GM12878 (cell line): ENCODE data around the gene ASPG. TPM values are rescaled to one million over a fixed set of nuclear protein-coding genes. Genes with fewer than 3 reads are reported as not detected.

Source experiments
- ATAC-seq: fragments of 200-7000 bp; cut with Tn5 transposase; 3 replicates; pipeline ENCODE4 v1.9.1; 2020; ENCODE audit warnings: mild to moderate bottlenecking, moderate library complexity
- BruUV-seq: library from RNA; stranded (reverse); fragments of 400-500 nt; replicated peaks from 2 replicates; lab custom pipeline; 2021; lab: Mats Ljungman, UMichigan
- CTCF ChIA-PET: fragments of 300-600 bp; sonication (Branson Sonifier 250); formaldehyde crosslinking; extraction: SDS; loops from one replicate; lab custom pipeline; 2021; ENCODE audit warnings: inconsistent platforms; lab: Yijun Ruan, JAX
- POLR2A ChIA-PET: fragments of 350-600 bp; formaldehyde crosslinking; extraction: SDS; loops from one replicate; lab custom pipeline; 2021; ENCODE audit warnings: inconsistent platforms; lab: Charles Lee
- RAD21 ChIA-PET: fragments of 300-600 bp; sonication (Branson Sonifier 250); formaldehyde crosslinking; loops from one replicate; lab custom pipeline; 2023; ENCODE audit warnings: antibody characterized with exemption; ENCODE audit not compliant: unreplicated experiment; lab: Charles Lee
- SMC1A ChIA-PET: fragments of 300-600 bp; sonication (Branson Sonifier 250); formaldehyde crosslinking; loops from one replicate; lab custom pipeline; 2023; ENCODE audit not compliant: unreplicated experiment, uncharacterized antibody; lab: Charles Lee
- DNase-seq: peaks from one replicate; pipeline ENCODE4 v3.0.0-alpha.2; 2011; ENCODE audit warnings: low read depth, low spot score
- FAIRE-seq: peaks from 3 replicates; lab custom pipeline; 2011; peaks lifted over from hg19 to GRCh38; lab: Jason Lieb, UNC
- H2AFZ ChIP-seq: 2 replicates; pipeline ENCODE4 v1.6.0; 2011; ENCODE audit warnings: low read depth, low read length, control low read depth; ENCODE audit not compliant: control insufficient read depth
- H3K27ac ChIP-seq: 2 replicates; pipeline ENCODE4 v1.5.1; 2011; ENCODE audit warnings: control low read depth; ENCODE audit not compliant: control insufficient read depth, insufficient read depth
- H3K27me3 ChIP-seq, 2 experiments: replicated peaks in 1 of 2; 2 replicates each; pipeline versions ENCODE4 v1.6.0 to v1.6.1; 2011; ENCODE audit warnings: low read length in 1 of 2; ENCODE audit not compliant: control insufficient read depth in 2 of 2, insufficient read depth in 2 of 2
- H3K36me3 ChIP-seq, 2 experiments: 2 replicates each; pipeline ENCODE4 v1.5.1; 2011; ENCODE audit warnings: low read length in 1 of 2; ENCODE audit not compliant: control insufficient read depth in 2 of 2, insufficient read depth in 2 of 2
- H3K4me1 ChIP-seq: 2 replicates; pipeline ENCODE4 v1.6.1; 2011; ENCODE audit warnings: mild to moderate bottlenecking, low read length, moderate library complexity, mixed read lengths; ENCODE audit not compliant: control insufficient read depth, insufficient read depth
- H3K4me2 ChIP-seq: 2 replicates; pipeline ENCODE4 v1.6.0; 2011; ENCODE audit warnings: control low read depth; ENCODE audit not compliant: control insufficient read depth, insufficient read depth
- H3K4me3 ChIP-seq: fragments of 200-600 bp; sonication (generic); 2 replicates; pipeline ENCODE4 v1.5.1; 2016
- H3K79me2 ChIP-seq: 2 replicates; pipeline ENCODE4 v1.6.0; 2011; ENCODE audit warnings: low read length; ENCODE audit not compliant: control insufficient read depth, insufficient read depth
- H3K9ac ChIP-seq: 2 replicates; pipeline ENCODE4 v1.8.0; 2011; ENCODE audit warnings: low read length, control low read depth, mixed read lengths; ENCODE audit not compliant: control insufficient read depth, insufficient read depth
- H3K9me3 ChIP-seq: replicated peaks from 3 replicates; pipeline ENCODE4 v1.5.1; 2011; ENCODE audit warnings: mild to moderate bottlenecking, low read length; ENCODE audit not compliant: control insufficient read depth, insufficient read depth
- H4K20me1 ChIP-seq: 2 replicates; pipeline ENCODE4 v1.6.0; 2011; ENCODE audit not compliant: control insufficient read depth, insufficient read depth
- BACH1 ChIP-seq: fragments of 450-650 bp; IDR thresholded peaks from 2 replicates; pipeline ENCODE4 v1.6.1; 2017; ENCODE audit warnings: mild to moderate bottlenecking, borderline replicate concordance
- JUND ChIP-seq: IDR thresholded peaks from 2 replicates; pipeline ENCODE4 v1.6.1; 2012; ENCODE audit warnings: low read depth, mild to moderate bottlenecking, low read length, improper control_type of control experiment, moderate library complexity
- KDM1A ChIP-seq: fragments of 200-600 bp; sonication (generic); IDR thresholded peaks from 2 replicates; pipeline ENCODE4 v1.6.1; 2016; ENCODE audit warnings: borderline replicate concordance
- SMAD1 ChIP-seq: fragments of 450-650 bp; IDR thresholded peaks from 2 replicates; pipeline ENCODE4 v1.6.1; 2018; ENCODE audit warnings: mild to moderate bottlenecking, low read depth; ENCODE audit not compliant: partially characterized antibody
- WGBS: methylation state at CpG from one replicate; pipeline ENCODE4 v1.1.6; 2016; ENCODE audit warnings: low lambda C conversion rate; ENCODE audit not compliant: insufficient replicate concordance, insufficient coverage; ENCODE audit errors: missing lambda C conversion rate; 5-methylcytosine and 5-hydroxymethylcytosine counted together
- in situ Hi-C: fragments of 300-500 bp; cut with MboI; formaldehyde crosslinking; loops from 9 replicates; pipeline ENCODE4 v1.14.3; 2018; ENCODE audit warnings: mixed read lengths
- intact Hi-C: fragments of 100-400 bp; cut with micrococcal nuclease; formaldehyde crosslinking; loops from one replicate; pipeline ENCODE4 v1.14.2; 2022; ENCODE audit not compliant: unreplicated experiment
- polyA plus RNA-seq, 11 experiments: library from polyadenylated mRNA; depleted of rRNA in 4 of 11; unstranded in 6 of 11; stranded (reverse) in 5 of 11; fragments of >200 nt; fragmentation: Nextera tagmentation in 4 of 11; fragmentation: Illumina TruSeq in 1 of 11; extraction: Ambion mirVana in 4 of 11; extraction: Trizol in 1 of 11; gene quantifications; 1 replicate in 1 of 11; 2 replicates in 10 of 11; pipeline versions ENCODE4 v1.2.1 to v1.2.3, GENCODE V29; 2011 to 2016; ENCODE audit warnings: inconsistent platforms in 2 of 11, missing spikeins in 2 of 11, low read depth in 1 of 11
- total RNA-seq, 4 experiments: library from RNA; depleted of rRNA in 3 of 4; stranded (reverse); fragments of >200 nt in 3 of 4; fragmentation: Illumina TruSeq in 1 of 4; extraction: Trizol in 1 of 4; gene quantifications; 2 replicates each; pipeline versions ENCODE4 v1.2.1 to v1.2.3, GENCODE V29; 2013 to 2021
- TF ChIP-seq, protein P1 (sequence below): fragments of 150-350 bp; IDR thresholded peaks from 2 replicates; pipeline ENCODE4 v1.6.1; 2014; ENCODE audit warnings: mild to moderate bottlenecking, low read depth, low read length
- TF ChIP-seq, protein P2 (sequence below): fragments of 450-650 bp; formaldehyde crosslinking; IDR thresholded peaks from 2 replicates; pipeline ENCODE4 v1.4.0; 2022; ENCODE audit warnings: mild to moderate bottlenecking, moderate library complexity
- TF ChIP-seq, protein P3 (sequence below): fragments of 450-650 bp; IDR thresholded peaks from 2 replicates; pipeline ENCODE4 v1.6.1; 2018; ENCODE audit warnings: mild to moderate bottlenecking, low read depth, moderate library complexity; ENCODE audit not compliant: partially characterized antibody

ASPG gene
- total and polyA plus RNA-seq, 10 of the 15 experiments (the other 5 are each of a cell fraction or from before 2014, with no cell fraction given) = not detected

DNA sequence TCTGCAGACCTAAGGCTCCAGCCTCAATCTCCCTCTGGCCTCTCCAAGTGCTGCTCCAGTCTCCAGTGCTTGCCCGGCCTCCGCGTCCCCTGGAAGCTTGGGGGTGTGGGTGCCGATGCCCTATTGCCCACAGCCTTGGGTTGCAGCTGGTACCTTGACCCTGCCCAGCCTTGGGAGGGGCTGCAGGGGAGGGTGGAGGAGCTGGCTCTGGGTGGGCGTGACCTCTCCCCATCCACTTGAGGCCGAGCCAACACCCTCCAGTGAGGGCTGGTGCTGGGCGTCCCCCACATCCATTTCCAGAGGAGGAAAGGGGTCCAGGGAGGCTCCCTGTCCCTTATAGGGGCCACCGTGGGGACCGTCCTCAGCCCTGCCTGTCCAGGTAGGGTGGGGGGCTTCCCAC lies 77.0 kb downstream of the ASPG start:
- H2AFZ ChIP-seq = no peak overlapping the region
- H3K27me3 ChIP-seq = no peaks in the 10 kb centered on the region
- FAIRE-seq = no peak
- H3K4me2 ChIP-seq = no peak overlapping the region
- H3K9me3 ChIP-seq = no peaks in the 10 kb centered on the region
- no peaks in the 10 kb centered on the region for H3K4me1 ChIP-seq
- H3K36me3 ChIP-seq = no peaks in the 10 kb centered on the region
- H3K9ac ChIP-seq = no peak overlapping the region
- ChIA-PET RAD21 (no interaction called here), CTCF (no interaction called here), SMC1A (no interaction called here), POLR2A (no interaction called here)
- 32% methylated on average over 9 of the region's 9 CpGs for WGBS
- DNase-seq = no peak
- no peaks in the 10 kb centered on the region for H4K20me1 ChIP-seq
- TF ChIP-seq, protein P1, sequence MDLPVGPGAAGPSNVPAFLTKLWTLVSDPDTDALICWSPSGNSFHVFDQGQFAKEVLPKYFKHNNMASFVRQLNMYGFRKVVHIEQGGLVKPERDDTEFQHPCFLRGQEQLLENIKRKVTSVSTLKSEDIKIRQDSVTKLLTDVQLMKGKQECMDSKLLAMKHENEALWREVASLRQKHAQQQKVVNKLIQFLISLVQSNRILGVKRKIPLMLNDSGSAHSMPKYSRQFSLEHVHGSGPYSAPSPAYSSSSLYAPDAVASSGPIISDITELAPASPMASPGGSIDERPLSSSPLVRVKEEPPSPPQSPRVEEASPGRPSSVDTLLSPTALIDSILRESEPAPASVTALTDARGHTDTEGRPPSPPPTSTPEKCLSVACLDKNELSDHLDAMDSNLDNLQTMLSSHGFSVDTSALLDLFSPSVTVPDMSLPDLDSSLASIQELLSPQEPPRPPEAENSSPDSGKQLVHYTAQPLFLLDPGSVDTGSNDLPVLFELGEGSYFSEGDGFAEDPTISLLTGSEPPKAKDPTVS = no peak
- in situ Hi-C loops (no loop called here), intact Hi-C loops (no loop called here)
- ATAC-seq = no peak
- H3K4me3 ChIP-seq = no peak overlapping the region
- no peak overlapping the region for H3K27ac ChIP-seq
- BruUV-seq = no TSS peak
- H3K79me2 ChIP-seq = no peaks in the 10 kb centered on the region

DNA sequence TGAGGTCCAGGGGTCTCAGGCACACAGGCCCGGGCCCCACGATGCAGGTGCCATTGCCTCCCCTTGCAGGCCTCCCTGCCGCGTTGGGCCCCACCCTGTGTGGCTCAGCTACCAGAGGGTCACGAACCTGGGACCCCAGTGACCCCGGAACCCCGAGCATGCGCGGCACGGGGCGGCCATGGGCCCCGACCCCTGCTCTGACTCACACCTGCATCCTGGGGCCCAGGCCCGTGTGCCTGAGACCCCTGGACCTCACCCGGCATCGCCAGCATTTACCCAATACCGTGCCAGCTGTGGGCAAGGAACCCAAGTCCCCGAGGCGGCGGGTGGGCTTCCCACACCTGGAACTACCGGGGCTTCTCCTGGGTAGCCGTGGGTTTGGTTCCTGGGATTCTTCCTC lies 78.0 kb downstream of the ASPG start:
- POLR2A ChIA-PET = no interaction called here
- no peak for TF ChIP-seq SMAD1
- no peak for TF ChIP-seq KDM1A
- TF ChIP-seq, protein P2, sequence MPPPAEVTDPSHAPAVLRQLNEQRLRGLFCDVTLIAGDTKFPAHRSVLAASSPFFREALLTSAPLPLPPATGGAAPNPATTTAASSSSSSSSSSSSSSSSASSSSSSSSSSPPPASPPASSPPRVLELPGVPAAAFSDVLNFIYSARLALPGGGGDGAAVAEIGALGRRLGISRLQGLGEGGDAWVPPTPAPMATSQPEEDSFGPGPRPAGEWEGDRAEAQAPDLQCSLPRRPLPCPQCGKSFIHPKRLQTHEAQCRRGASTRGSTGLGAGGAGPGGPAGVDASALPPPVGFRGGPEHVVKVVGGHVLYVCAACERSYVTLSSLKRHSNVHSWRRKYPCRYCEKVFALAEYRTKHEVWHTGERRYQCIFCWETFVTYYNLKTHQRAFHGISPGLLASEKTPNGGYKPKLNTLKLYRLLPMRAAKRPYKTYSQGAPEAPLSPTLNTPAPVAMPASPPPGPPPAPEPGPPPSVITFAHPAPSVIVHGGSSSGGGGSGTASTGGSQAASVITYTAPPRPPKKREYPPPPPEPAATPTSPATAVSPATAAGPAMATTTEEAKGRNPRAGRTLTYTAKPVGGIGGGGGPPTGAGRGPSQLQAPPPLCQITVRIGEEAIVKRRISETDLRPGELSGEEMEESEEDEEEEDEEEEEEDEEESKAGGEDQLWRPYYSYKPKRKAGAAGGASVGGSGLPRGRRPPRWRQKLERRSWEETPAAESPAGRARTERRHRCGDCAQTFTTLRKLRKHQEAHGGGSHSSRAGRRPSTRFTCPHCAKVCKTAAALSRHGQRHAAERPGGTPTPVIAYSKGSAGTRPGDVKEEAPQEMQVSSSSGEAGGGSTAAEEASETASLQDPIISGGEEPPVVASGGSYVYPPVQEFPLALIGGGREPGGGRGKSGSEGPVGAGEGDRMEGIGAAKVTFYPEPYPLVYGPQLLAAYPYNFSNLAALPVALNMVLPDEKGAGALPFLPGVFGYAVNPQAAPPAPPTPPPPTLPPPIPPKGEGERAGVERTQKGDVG = no peak
- TF ChIP-seq JUND = no peak
- TF ChIP-seq BACH1 = no peak
- TF ChIP-seq, protein P1 = no peak
- TF ChIP-seq, protein P3, sequence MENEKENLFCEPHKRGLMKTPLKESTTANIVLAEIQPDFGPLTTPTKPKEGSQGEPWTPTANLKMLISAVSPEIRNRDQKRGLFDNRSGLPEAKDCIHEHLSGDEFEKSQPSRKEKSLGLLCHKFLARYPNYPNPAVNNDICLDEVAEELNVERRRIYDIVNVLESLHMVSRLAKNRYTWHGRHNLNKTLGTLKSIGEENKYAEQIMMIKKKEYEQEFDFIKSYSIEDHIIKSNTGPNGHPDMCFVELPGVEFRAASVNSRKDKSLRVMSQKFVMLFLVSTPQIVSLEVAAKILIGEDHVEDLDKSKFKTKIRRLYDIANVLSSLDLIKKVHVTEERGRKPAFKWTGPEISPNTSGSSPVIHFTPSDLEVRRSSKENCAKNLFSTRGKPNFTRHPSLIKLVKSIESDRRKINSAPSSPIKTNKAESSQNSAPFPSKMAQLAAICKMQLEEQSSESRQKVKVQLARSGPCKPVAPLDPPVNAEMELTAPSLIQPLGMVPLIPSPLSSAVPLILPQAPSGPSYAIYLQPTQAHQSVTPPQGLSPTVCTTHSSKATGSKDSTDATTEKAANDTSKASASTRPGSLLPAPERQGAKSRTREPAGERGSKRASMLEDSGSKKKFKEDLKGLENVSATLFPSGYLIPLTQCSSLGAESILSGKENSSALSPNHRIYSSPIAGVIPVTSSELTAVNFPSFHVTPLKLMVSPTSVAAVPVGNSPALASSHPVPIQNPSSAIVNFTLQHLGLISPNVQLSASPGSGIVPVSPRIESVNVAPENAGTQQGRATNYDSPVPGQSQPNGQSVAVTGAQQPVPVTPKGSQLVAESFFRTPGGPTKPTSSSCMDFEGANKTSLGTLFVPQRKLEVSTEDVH = no peak

More for the DNA sequence above, 78.0 kb downstream of the ASPG start:
- H3K9me3 ChIP-seq = no peaks in the 10 kb centered on the region
- intact Hi-C loops (no loop called here), in situ Hi-C loops (no loop called here)
- no peaks in the 10 kb centered on the region for H4K20me1 ChIP-seq
- H3K79me2 ChIP-seq = no peaks in the 10 kb centered on the region
- no peak overlapping the region for H3K9ac ChIP-seq
- RAD21 ChIA-PET = no interaction called here
- H3K27ac ChIP-seq = no peak overlapping the region
- no peaks in the 10 kb centered on the region for H3K27me3 ChIP-seq
- H3K36me3 ChIP-seq = no peaks in the 10 kb centered on the region
- BruUV-seq = no TSS peak
- no peak overlapping the region for H3K4me3 ChIP-seq
- no peaks in the 10 kb centered on the region for H3K4me1 ChIP-seq
- no peak for DNase-seq
- 33% methylated on average over 21 of the region's 21 CpGs for WGBS
- H2AFZ ChIP-seq = no peak overlapping the region
- FAIRE-seq = no peak
- no peak overlapping the region for H3K4me2 ChIP-seq
- CTCF ChIA-PET = no interaction called here
- SMC1A ChIA-PET = no interaction called here
- ATAC-seq = no peak
